ENCODE results near the gene JCAD. TPM values are rescaled to one million over a fixed set of nuclear protein-coding genes. Genes with fewer than 3 reads are reported as not detected.
"Not testable (repeated sequence)": the region's sequence is repeated elsewhere in the genome, so short reads cannot be mapped to it uniquely, and the experiment has no call there.

The JCAD gene
- total RNA-seq, 1 experiment from 2014 or later: 1.2 TPM

DNA sequence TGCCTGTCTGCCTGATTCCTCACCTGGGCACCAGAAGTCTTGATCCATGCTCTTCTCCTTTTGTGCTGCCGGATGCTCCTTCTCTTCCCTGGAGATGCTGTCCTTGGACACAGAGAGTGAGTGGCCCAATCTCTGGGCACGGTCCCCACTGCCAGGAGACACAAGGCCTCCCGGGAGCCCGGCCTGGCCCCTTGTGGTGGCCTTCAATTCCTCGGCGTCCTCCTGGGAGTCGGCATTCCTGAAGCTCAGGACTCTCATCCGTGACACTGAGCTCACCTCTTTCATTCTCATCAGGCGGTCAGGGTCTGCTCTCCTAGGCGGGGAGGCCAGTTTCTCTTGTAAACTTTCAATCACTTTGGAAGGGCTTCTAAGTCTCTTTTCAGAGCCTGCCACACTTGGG lies 33.3 kb downstream of the JCAD start:
- DNase-seq (ENCODE audit: low read depth): no peak

DNA sequence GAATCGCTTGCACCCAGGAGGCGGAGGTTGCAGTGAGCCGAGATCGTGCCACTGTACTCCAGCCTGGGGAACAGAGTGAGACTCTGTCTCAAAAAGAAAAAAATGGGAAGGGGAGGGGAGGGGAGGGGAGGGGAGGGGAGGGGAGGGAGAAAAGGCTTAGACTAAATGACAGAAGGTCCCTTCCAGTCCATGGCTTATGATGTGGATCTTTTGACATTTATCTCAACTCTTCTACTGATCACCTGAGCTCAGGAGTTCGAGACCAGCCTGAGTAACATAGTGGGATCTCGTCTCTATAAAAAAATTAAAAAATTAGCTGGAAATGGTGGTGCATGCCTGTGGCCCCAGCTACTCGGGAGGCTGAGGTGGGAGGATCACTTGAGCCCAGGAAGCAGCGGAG lies 34.0 kb downstream of the JCAD start:
- not testable (repeated sequence) for DNase-seq (ENCODE audit: low read depth)

DNA sequence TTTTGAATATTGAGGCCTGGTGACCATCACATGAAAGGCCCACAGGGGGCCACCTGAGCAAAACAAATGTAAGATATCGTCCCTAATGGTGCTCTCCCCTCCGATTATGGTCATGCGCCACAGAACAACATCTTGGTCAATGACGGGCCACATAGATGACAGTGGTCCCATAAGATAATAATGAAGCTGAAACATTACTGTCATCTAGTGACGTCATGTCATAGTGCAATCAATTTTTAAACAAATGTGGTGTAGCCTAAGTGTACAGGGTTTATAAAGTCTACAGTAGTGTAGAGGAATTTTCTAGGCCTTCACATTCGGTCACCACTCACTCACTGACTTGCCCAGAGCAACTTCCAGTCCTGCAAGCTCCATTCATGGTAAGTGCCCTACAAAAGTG lies 36.8 kb downstream of the JCAD start:
- no peak for DNase-seq (ENCODE audit: low read depth)

DNA sequence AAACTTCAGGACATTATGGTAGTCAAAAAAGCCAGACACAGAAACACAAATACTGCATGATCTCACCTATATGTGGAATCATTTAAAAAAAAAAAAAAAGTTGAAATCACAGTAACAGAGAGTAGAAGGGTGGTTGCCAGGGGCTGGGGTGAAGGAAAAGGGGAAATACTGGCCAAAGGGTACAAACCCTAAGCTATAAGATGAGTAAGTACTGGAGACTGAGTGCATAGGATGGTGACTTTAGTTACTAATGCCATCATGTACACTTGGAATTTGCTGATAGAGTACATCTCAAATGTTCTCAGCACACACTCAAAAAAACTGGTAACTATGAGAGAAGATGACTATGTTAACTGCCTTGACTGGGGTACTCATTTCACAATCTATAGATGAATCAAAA lies 39.9 kb downstream of the JCAD start:
- no peak for DNase-seq (ENCODE audit: low read depth)

DNA sequence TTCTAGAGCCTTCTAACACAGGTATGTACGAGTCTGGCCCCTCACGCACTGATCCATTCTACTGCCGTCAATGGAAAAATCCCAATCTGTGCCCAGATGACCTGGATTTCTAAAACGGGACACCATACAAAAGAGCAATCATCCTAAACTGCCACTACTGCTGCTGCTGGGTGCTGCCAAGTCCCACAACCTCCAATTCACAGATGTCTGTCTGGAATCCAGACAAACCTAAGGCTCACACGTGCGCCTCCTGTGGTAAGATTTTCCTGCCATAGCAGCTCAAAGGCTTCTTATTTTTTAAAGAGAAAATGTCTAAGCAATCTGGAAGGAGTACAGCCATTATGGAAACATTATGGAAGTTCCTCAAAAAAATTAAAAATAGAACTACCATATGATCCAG lies 40.9 kb downstream of the JCAD start:
- peak; percentile 53 for DNase-seq (ENCODE audit: low read depth)

DNA sequence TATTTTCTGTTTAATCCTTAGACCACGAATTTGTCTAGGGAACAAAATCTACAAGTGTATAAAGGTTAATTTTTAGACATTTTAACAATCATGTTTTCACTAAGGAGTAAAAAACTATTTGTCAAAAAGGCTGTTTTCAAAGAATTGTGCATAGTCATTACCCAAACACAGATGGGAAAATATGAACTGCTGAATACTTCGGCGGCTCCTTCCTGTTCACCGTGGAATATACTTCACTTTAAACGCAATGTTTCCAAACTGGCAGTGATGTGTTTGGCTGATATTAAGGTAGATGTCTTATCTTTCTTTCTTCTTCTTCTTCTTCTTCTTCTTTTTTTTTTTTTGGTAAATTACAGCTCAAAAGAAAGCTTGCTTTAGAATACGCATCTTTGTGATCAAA lies 41.4 kb downstream of the JCAD start:
- no peak for DNase-seq (ENCODE audit: low read depth)

DNA sequence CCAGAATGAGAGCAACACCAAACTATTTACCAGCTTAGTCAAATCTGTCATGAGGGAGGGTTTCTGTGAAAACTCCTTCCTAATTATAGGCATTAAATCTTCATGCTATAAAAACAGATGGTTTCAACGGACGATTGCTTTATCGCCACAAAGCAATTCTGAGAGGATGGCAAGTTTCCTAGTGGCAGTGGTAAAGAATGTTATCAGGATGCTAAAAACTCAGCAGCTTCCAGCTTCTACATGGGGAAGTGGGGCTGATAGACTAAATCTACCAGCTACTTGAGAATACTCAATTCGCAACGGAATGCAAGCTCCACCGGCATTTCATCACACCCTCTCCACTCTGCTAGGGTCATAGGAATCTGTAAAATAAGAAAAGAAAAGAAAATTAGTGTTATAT lies 41.8 kb downstream of the JCAD start:
- no peak for DNase-seq (ENCODE audit: low read depth)

DNA sequence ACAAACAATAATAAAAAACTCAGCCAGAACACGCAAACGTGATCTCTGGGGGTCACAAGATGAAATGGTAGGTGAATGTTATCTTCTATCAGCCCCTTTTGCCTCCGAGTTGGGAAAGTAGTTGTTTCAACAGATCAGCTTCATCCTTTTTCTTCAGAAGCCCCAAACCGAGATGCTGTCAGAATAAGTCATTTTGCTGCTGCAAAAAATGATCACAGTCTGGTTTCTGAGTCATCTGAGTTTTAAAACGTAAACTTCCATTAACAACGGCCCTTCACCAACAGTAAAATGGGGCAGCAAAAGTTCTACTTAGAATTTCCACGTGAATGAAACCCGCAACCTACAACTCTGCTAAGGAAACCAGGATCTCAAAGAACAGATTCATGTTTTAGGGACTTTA lies 44.9 kb downstream of the JCAD start:
- DNase-seq (ENCODE audit: low read depth): peak; percentile 27

DNA sequence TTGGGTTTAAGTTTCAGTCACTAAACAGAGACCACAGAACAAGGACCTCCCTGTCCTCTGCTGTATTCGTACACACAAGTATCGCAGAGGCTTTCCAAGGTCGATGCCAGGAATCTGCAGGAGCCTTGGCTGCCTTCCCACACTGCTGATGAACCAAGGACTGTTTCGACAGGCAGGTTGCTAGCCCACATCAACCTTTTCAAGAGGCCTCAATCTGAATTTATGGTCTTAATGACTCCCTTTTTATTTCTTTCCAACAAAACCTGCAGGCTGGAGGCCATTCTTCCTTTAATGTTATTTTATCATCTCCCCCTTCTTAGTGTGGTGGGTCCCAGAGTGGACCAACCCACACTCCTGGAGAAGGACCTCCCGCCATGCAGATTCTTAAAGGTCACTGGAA lies 45.6 kb downstream of the JCAD start:
- peak; percentile 42 for DNase-seq (ENCODE audit: low read depth)

DNA sequence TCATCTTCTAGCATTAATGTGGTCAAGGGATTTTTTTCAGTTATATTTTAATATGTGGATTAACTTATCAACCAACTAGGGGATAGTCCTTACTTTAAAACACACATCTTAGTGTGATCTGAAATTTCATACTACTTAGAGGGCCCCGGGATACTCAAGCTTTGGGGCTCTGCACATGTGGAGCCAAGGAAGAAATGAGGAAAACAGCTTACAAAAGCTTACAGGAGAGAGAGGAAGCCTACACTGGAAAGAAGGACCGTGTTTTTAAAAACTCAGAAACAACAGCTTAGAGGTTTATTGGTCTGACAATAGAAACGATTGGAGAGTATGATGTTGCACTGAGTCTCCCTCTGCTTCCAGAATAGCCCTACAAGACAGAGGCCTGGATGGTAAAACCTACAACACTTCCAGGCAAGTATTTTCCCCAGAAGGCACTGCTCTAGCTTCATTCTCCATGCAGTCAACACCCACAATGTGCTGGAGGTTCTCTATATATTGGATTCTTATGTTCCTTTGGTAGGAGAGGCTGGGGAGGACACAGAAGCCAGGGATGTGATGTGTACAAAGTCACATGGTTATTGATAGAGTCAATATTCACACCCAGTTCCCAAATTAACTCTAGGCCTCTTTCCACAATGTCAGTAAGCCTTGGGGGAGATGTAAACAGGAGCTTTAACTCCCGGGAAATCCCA lies 47.3 kb downstream of the JCAD start:
- no peak for DNase-seq (ENCODE audit: low read depth)

DNA sequence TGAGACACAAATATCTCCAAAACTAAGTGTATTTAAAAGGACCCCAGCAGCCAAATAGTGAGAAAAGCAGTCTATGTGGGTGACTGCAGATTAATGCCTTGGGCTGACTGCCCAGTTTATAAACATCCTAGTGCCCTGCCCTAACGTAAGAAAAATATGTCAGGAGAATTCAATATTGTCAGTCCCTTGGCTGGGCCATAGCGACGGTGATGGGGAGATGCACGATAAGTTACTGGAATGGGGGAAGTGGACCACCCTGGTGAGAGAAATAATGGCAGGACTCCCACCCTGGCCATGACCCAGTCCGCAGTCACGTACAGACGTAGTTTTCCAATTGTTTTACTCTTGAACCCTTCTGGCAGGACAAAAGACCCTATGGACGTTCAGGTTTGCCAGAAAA lies 48.0 kb downstream of the JCAD start:
- DNase-seq (ENCODE audit: low read depth): no peak

DNA sequence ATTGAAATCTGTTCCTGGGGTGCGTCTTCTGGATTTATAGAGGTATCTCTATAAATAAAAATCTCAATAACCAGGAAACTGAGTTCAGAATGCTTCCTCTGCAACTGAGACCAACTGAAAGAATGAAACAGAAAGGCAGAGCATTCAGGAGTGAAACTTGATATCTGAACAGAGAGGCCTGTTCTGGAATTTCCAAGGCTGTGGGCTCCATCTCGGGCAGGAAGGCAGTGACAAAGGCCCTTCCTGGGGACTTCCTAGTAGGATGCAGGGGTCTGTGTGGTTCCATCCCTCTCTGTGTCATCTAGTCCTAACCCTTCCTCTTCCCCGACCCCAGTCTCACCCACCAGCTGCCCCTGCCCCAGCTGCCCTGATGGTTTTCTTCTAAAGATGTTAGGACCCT lies 52.0 kb downstream of the JCAD start:
- DNase-seq (ENCODE audit: low read depth): no peak

DNA sequence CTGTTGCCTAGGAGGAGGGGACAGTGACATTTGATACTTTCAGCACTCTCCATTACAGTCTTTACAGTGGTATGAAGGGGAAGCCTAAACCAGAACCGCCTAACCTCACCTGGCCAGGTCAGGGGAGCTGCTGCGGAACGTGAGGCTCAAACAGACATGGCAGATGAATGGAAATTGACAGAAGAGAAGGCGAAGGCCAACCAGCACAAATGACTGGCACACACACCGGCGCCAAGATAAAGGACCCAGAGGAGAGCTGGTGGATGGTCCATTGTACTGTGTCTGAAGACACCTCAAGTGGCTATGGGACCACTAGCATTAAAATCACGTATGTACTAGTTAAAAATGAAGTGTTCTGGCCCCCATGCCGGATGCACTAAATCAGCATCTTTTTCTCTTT lies 53.0 kb downstream of the JCAD start:
- DNase-seq (ENCODE audit: low read depth): no peak

DNA sequence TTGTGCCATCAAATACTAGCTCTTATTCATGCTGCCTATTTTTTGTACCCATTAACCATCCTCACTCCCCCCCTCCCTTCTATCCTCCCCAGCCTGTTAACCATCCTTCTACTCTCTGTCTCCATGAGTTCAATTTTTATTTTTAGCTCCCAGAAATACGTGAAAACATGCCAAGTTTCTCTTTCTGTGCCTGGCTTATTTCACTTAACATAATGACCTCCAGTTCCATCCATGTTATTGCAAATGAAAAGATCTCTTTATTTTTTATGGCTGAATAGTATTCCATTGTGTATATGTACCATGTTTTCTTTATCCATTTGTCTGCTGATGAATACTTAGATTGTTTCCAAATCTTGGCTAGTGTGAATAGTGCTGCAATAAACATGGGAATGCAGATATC lies 54.3 kb downstream of the JCAD start:
- peak; percentile 31 for DNase-seq (ENCODE audit: low read depth)

DNA sequence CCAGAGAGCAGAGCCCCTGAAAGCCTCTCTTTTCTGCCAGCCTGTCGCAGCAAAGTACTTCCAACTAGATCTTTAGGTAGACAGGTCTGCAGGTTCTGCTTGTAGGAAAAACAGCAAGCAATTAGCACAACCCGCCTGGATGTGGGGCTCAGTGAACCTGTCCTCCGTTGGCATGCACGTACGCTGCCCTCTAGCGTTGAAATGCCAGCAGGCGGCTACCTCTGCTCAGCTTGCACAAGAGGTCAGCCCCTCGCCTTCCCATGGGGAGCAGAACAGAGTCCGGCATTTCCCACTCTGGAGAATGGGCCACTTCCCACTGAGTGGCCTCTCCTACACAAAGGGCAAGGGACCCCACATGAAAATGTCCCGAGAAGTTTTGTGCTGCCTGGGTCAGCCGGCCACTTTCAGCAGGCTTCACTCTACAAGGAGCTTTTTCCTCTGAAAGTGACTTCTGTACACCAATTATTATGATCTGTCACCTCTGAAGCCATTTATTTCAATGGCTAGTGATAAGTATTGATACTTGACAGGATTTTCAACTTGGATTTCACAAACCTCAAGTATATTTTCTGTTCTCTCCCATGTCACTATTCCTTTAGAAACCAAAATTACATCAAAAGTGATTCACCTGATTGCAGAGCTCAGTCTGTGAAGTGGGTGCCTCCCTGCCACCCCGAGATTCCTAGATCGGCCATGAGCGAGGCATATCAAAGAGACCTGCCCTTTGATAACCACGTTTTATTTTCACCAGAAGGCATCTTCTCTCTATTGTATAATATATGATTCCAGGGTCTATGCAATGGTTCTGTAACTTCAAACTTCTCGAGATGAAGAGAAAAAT lies 56.7 kb downstream of the JCAD start:
- peak; percentile 79 for DNase-seq (ENCODE audit: low read depth)

DNA sequence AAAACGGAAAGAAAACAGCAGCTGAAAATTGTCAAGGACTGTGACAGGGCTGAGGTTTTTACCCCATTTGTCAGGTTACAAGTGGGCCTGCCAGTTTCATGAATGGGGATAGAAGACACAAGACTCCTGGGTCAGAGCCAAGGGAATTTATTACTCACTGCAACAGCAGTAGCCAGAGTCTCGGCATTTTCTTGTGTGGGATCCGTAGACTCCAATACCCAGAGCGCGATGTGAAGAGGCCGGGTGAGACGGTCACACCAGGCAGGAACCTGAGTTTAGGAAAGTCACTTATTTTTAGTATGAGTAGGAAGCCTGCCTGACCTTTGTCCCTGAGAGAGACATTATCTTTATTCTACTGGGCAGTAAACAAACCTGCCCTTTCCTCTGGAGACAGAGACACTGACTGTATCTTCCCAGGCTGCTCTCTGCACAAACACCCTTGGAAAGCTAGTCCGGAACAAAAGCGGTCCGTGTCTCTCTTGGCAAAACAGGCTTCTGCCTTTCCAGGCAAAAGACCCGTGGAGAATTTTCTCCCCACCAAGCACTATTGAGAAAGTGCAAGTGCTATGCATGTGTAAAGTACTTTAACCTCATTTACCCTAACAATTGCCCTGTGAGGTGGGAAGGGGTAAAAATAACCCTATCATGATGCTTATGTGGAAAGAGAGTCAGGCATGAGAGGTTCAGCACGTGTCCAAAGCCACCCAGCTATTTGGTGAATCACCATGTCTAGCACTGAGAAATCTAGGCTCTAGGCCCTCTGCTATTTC lies 58.4 kb downstream of the JCAD start:
- peak; percentile 95 for DNase-seq (ENCODE audit: low read depth)

DNA sequence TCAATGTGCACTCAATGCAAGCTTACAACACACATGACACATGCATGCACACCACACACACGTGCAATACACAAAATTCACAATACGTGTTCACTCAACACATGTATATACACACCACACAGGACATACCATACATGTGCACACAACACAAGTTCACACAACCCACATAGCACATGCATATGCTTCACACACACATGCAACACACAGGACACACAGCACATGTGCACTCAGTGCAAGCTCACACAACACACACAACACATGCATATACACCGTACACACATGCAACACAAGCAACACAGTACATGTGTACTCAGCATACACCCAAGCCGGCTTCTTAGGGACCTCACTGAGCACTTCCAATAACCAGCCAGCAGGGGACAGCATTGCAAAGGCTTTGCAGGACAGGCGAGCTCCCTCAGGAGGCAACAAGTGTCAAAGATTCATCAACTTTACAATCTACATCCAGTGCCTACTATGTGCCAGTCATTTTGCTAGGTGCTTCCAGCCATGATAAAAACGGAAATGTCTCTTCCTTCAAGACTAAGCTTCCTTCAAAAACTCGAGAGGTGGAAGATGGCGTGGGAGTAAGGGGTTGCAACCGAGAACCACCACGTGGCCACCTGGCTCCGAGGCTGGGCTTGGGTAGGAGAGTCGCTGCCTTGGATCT lies 61.1 kb downstream of the JCAD start:
- peak; percentile 78 for DNase-seq (ENCODE audit: low read depth)

DNA sequence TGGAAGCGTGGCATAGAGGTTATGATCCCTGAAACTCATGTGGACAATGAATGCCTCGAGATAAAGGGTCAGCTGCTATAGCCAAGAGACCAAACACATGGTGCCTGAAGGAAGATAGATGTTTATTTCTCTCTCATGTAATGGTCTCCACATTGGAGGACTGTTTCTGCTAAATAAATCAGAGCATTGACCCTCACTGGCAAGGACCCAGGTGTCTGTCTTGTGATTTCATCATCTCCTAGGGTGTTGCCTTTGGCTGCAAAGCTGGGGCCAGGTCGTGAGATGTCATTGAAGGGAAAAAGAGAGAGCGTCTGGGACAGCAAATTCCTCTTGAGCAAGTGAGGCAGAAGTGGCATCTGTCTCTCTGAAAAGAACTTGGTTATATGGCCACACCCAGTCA lies 64.6 kb downstream of the JCAD start:
- DNase-seq (ENCODE audit: low read depth): no peak

DNA sequence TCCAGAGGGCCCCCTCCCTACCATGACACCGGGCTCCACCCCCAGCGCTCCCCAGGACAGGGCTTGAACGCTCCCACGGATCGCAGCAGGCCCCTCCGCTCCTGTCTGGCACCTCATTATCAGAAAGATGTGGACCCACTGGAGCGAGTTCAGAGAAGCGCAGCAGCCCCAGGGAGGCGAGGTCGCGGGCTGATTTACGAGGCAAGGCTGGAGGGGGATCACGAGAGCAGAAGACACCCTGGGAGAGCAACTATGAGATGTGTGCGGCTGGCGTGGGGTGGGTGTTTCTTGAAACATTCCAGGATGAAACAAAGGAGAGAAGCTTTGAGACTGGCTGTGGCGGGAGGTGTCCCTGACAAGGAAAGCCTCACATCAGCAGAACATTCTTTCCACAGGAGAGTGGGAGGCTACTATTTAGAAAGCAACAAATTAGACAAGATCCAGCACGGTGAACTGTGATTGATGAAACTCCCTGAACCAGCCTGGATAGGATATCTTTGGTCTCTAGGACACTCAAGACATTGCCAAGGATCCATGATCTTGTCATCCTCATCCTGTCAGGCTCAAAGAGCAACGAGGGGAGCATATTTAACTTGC lies 66.0 kb downstream of the JCAD start:
- no peak for DNase-seq (ENCODE audit: low read depth)

DNA sequence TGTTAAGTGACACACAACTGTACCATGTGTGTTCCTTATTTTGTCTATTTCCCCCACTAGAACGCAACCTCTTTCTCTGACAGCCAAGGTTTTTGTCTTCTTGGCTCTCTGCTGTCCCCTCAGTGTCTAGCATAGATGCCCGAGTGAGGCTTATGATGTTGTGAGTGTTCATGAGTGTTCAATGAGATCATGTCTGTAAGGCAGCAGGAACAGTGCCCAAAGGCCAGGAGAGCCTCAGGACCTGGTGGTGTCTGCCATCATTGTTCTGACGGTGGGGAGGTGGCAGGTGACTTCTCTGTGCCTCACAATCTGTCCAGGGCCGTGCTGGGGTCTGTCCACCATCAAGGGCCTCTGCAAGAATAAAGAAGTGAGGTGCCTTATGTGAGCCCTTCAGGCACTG lies 66.5 kb downstream of the JCAD start:
- no peak for DNase-seq (ENCODE audit: low read depth)

DNA sequence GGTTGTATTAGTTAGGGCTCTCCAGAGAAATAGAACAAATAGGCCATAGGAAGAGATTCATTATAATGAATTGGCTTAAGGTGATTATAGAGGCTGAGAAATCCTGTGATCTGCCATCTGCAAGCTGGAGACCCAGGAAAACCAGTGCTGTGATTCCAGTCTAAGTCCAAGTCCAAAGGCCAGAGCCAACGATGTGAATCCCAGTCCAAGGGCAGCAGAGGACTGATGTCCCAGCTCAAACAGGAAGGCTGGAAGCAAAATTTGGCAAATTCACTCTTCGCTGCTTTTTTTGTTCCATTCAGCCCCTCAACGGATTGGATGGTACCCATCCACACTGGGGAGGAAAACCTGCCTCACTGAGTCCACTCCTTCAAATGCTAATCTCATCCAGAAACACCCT lies 68.0 kb downstream of the JCAD start:
- no peak for DNase-seq (ENCODE audit: low read depth)

DNA sequence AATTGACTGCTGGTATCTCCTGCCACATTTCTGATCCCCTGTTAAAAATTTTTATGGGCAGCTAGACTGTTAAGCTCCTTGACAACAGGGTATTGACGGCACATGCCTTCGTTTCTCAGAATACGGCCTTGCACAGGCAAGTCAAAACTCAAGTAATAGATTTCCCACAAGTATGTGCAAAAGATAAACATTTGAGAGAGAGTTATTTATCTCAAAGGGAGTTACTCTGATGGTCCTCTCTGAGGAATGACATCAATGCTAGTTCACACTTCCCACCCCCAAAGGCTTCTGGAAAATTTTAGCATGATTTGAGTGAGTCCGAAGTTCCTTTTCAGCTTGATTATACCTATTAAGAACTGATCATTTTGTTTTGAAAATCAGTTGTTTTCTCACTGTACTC lies 71.9 kb downstream of the JCAD start:
- DNase-seq (ENCODE audit: low read depth): no peak
